NT2/D1 (cell line): ENCODE results near the gene ELK3.

ENCODE experiments used
- SUZ12 ChIP-seq: IDR thresholded peaks from 2 replicates; pipeline ENCODE4 v1.6.1; 2011; ENCODE audit not compliant: insufficient read length, insufficient read depth; ENCODE audit errors: extremely low read depth
- YY1 ChIP-seq: IDR thresholded peaks from 2 replicates; pipeline ENCODE4 v1.6.1; 2011; ENCODE audit not compliant: insufficient read length, insufficient read depth
- ZNF274 ChIP-seq: IDR thresholded peaks from 2 replicates; pipeline ENCODE4 v1.6.1; 2011; ENCODE audit warnings: mild to moderate bottlenecking, low read depth, low read length

GRCh38 chr12:96205908-96206307 is 11.7 kb downstream of the ELK3 start:
- TF ChIP-seq ZNF274 (no peak), SUZ12 (no peak), YY1 (no peak)
